ENCODE measurements around the gene HDGFL3.
"Not testable (repeated sequence)": the region's sequence is repeated elsewhere in the genome, so short reads cannot be mapped to it uniquely, and the experiment has no call there.

The HDGFL3 gene

GRCh38 chr15:83192742-83193141 lies 14.9 kb downstream of the HDGFL3 start:
- no peak for DNase-seq

DNA sequence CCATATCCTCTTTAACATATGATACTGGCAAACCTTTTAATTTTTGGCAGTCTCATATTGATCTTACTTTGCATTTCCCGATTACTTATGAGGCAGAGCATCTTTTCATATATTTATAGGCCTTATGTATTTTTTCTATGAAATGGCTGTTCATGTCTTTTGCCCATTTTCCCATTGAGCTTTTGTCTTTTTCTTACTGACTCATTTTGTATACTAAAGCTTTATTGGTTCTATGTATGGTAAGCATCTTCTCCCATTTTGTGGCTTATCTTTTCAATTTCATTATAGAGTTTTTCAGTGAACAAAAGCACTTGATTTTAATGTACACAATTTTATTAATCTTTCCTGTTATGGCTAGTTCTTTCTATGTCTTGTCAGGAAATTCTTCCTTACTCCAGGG lies 17.2 kb downstream of the HDGFL3 start:
- no peak for DNase-seq

- no peak for DNase-seq
Observed at GRCh38 chr15:83185561-83185960, 22.1 kb downstream of the HDGFL3 start.

DNA sequence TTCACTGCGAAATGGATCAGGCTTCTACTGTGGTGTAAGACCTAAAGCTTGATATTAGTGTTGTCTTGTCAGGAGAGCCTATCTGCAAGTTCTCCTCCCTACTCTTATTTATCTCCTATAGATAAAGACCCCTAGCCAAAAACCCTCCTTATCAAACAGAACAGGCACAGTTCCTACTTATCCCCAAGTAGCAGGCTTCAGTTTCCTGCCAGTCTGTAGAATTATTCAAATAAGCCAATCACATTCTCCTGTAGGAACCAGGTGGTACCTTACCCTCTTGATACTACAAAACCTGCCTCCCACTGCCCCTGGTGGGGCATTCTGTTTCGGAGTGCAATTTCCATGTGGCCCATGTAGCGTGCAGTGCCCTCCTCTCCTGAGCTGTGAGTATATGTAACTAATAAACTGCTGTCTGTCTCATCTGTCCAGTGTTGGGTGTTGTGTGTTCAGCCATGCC lies 28.7 kb downstream of the HDGFL3 start:
- DNase-seq = no peak

- no peak for DNase-seq
Observed at GRCh38 chr15:83178390-83178789, 29.2 kb downstream of the HDGFL3 start.

DNA sequence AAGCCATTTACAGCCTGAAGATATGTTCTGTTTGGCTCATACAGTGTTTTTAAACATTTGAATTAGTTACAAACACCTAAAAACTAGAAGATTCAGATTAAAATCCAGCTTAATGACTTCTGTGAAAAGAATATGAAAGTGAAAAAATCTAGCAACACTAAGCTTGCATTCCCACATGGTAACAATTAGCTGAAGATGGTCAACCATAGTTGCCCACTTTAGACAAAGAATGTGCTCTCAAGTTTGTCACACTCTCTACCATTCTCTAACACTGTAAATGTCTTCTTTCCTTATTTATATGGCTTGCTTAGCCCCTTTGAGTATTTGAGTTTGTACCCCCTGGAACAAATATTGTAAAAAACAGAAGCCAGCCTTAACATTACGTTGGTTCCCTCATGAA lies 32.7 kb downstream of the HDGFL3 start:
- no peak for DNase-seq

- no peak for DNase-seq
Observed at GRCh38 chr15:83170474-83171165, 37.0 kb downstream of the HDGFL3 start.

DNA sequence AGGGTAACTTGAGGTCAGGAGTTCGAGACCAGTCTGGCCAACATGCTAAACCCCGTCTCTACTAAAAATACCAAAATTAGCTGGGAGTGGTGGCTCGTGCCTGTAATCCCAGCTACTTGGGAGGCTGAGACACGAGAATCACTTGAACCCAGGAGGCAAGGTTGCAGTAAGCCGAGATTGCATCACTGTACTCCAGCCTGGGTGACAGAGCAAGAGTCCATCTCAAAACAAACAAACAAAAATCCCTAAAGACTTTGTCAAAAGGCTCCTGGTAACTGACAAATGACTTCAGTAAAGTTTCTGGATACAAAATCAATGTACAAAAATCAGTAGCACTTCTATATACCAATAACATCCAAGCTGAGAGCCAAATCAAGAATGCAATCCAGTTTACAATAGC lies 38.0 kb downstream of the HDGFL3 start:
- DNase-seq = not testable (repeated sequence)

GRCh38 chr15:83166830-83167229 lies 40.8 kb downstream of the HDGFL3 start:
- DNase-seq = no peak

- DNase-seq = no peak
Observed at GRCh38 chr15:83166218-83166617, 41.4 kb downstream of the HDGFL3 start.

DNA sequence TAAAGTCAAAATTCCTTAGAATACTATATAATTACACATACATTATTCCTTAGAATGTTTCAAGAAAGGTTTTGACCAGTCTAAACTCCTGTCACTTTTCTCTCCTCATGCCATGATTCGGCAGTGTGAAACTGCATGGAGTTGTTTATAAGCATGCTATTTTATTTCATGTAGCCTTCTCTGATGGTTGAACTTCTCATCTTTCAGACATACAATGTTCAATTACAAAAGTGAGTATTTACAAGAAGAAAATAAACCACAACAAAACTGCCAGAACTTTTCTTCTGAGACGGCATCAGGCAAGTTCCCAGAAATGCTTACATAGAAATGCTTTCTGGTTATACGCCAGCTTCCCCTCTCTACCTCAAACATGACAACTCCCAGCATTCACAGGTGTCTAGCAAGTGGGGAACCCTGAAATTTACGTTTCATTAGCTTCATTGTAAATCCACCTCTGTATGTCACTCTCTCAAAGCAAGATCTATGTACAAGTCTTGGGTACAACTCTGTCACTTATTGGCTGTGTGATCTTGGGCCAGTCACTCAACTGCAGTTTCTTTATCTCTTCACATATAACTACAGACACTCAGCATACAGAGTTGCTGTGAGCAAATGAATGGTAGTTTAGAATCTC lies 42.7 kb downstream of the HDGFL3 start:
- peak in 3 of 6 experiments; percentile 16 to 65 (median 18) for DNase-seq

GRCh38 chr15:83164111-83164770 lies 43.4 kb downstream of the HDGFL3 start:
- no peak for DNase-seq

GRCh38 chr15:83163032-83163431 lies 44.6 kb downstream of the HDGFL3 start:
- peak in 2 of 6 experiments; percentile 10 to 25 for DNase-seq

GRCh38 chr15:83160741-83161140 lies 46.9 kb downstream of the HDGFL3 start:
- no peak for DNase-seq

GRCh38 chr15:83158393-83158792 lies 49.2 kb downstream of the HDGFL3 start:
- no peak for DNase-seq

DNA sequence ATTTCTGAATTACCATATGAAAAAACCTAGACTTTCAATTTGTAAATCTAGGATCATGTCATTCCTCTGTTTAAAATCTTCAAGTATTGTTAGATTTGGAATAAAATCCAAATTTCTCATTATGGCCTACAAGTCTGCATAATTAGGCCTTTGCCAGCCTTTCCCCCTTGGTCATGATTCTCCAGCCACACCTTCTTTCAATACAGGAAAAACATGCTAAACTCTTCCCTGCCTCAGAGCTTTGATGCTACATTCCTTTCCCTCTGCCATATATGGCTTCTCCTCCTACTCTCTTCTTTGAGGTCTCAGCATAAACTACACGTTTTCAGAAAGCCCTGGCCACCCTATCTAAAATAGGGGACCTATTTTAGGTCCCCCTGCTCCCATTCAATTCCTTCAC lies 51.7 kb downstream of the HDGFL3 start:
- no peak for DNase-seq

GRCh38 chr15:83153288-83153687 lies 54.3 kb downstream of the HDGFL3 start:
- DNase-seq = no peak

DNA sequence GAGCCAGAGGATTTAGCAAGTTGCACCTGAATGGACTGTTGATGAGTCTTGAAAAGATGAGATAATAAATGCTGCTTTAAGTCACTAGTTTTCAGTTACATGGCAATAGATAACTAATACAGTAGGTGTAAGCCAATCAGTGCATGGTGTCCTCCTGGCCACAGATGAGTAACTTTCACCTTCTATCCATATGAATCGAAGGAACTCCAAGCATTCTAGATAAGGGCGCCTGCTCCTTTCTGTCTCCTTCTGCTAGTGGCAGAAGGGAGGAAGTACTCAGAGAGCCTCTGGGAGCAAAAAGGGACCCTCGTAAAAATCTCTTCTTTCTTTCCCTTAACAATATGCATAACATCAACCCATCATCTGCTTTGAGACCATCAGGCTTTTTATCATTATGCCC lies 62.9 kb downstream of the HDGFL3 start:
- DNase-seq = no peak

DNA sequence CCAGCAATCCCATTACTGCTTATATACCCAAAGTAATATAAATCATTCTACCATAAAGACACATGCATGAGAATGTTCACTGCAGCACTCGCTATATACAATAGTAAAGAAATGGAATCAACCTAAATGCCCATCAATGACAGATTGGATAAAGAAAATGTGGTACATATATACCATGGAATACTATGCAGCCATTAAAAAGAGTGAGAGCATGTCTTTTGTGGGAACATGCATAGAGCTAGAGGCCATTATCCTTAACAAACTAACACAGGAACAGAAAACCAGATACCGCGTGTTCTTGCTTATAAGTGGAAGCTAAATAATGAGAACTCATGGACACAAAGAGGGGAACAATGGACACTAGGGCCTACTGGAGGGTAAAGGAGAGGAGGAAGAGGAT lies 65.5 kb downstream of the HDGFL3 start:
- not testable (repeated sequence) for DNase-seq

DNA sequence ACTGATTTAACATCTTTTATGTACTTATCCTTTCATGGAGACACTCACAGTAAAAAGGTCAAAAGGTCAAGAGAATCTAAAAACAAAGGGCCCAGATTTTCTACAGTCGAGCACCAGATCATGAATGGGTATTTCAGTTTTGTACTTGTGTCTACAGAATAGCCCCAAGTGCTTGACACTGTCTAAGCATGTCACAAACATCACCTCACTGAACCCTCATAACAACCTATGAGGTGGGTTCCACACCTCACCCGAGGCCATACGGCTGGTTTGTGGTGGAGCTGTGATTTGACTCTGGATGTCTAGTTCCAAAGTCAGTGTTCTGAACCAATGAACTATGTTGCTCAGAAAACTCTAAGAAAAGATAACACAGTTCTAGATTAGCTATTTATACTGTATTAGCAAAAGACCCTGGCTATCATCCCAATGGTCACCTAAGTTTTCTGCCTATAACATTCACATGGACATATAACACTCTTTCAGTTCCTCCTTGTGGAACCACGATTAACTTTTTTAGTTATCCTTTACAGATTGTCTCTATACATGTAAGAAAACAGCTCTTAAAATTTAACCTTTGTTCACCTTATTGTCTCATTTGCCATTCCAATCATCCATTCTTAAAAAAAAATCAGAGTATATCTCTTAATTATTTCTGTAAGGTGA lies 74.6 kb downstream of the HDGFL3 start:
- no peak for DNase-seq

DNA sequence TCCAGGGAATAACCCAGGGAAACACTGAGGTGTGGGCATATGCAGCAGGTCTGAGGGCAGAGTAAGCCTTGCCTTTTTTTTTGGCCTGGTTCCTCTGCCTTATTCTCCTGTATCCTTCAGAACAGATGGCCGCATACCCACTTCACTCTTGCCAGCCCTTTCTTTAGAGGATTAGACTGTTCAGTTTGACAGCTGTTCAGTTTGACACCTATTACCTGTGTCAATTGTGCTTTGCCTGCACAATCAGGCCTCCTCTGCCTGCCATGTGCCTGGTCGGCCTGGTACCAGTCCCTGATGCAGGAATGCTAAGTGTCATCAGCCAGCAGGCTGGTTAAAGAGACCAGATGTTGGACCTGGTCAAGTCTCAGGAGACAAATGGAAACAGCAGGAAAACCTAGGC lies 77.8 kb downstream of the HDGFL3 start:
- DNase-seq = no peak

DNA sequence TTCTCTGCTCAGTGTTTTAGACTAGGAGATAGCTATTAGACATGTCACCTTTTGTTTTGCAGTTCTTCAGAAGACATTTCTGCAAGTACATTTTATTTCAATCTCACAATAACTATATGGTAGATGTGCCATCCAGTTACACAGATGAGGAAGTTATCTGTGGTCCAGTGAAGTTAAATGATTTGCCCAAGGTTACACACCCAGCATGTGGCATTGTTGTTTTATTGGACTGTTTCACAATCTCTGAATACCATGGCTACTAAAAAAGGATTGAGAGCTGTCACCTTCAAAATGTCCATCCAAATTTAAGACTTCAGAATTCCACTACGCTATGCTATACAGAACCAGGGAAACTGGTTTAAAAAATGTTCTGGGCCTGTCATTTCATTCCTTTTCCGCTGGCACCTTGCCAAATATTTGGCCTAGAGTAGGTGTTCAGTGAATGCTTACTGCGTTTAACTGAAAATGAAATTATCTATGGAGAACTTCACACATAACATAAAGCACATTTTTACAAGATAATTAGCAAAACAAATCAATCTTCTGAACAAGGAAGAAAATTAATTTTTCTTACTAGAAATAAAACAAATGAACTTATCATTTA lies 80.0 kb downstream of the HDGFL3 start:
- DNase-seq = no peak

GRCh38 chr15:83123529-83123928 lies 84.1 kb downstream of the HDGFL3 start:
- DNase-seq = no peak

Data from stimulated activated naive CD4-positive, alpha-beta T cell (primary cell).